DMS153 treated with DMSO at 0.1 percent for 48 hours (cell line): ENCODE results near the gene NRDC.
"Not testable (repeated sequence)": the region's sequence is repeated elsewhere in the genome, so short reads cannot be mapped to it uniquely, and the experiment has no call there.

Experiments
- DNase-seq: peaks from one replicate; lab custom pipeline; 2025; ENCODE audit not compliant: unreplicated experiment; lab: John Stamatoyannopoulos, UW

NRDC gene

GRCh38 chr1:51898090-51898734 is 19.7 kb upstream of the NRDC start:
- DNase-seq: no peak

- no peak for DNase-seq
Observed at GRCh38 chr1:51897699-51898031, 19.1 kb upstream of the NRDC start.

- not testable (repeated sequence) for DNase-seq
Observed at GRCh38 chr1:51894748-51895147, 16.2 kb upstream of the NRDC start.

GRCh38 chr1:51878308-51878615 is 265 bp downstream of the NRDC start:
- DNase-seq: no peak

- no peak for DNase-seq
Observed at GRCh38 chr1:51877434-51878307, 856 bp downstream of the NRDC start.

GRCh38 chr1:51875836-51876235 is 2.7 kb downstream of the NRDC start:
- no peak for DNase-seq

- DNase-seq: no peak
Observed at GRCh38 chr1:51875291-51875772, 3.2 kb downstream of the NRDC start.

- not testable (repeated sequence) for DNase-seq
Observed at GRCh38 chr1:51873270-51873669, 5.3 kb downstream of the NRDC start.

GRCh38 chr1:51871351-51871975 is 7.1 kb downstream of the NRDC start:
- no peak for DNase-seq

- no peak for DNase-seq
Observed at GRCh38 chr1:51870603-51871350, 7.8 kb downstream of the NRDC start.

GRCh38 chr1:51867479-51868232 is 10.9 kb downstream of the NRDC start:
- DNase-seq: no peak

- DNase-seq: no peak
Observed at GRCh38 chr1:51863384-51863783, 15.1 kb downstream of the NRDC start.

- no peak for DNase-seq
Observed at GRCh38 chr1:51861669-51862068, 16.9 kb downstream of the NRDC start.

- DNase-seq: no peak
Observed at GRCh38 chr1:51859735-51860134, 18.8 kb downstream of the NRDC start.

- DNase-seq: no peak
Observed at GRCh38 chr1:51859333-51859732, 19.2 kb downstream of the NRDC start.

GRCh38 chr1:51858892-51859291 is 19.6 kb downstream of the NRDC start:
- DNase-seq: no peak

GRCh38 chr1:51856745-51857144 is 21.8 kb downstream of the NRDC start:
- DNase-seq: no peak

GRCh38 chr1:51855624-51856023 is 22.9 kb downstream of the NRDC start:
- DNase-seq: no peak

GRCh38 chr1:51853360-51853759 is 25.2 kb downstream of the NRDC start:
- no peak for DNase-seq

- no peak for DNase-seq
Observed at GRCh38 chr1:51851882-51852396, 26.6 kb downstream of the NRDC start.
